GM10248 (cell line): ENCODE data around the gene LMOD2.

Experiments
- CTCF ChIA-PET: fragments of 300-600 bp; sonication (Branson Sonifier 250); formaldehyde crosslinking; extraction: SDS; loops from one replicate; lab custom pipeline; 2021; ENCODE audit warnings: antibody characterized with exemption; lab: Yijun Ruan, JAX
- POLR2A ChIA-PET: fragments of 350-650 bp; sonication (Branson Sonifier 250); formaldehyde crosslinking; extraction: SDS; loops from one replicate; lab custom pipeline; 2020; ENCODE audit warnings: antibody characterized with exemption; lab: Yijun Ruan, JAX
- DNase-seq: peaks from one replicate; pipeline ENCODE4 v3.0.0; 2012; ENCODE audit errors: extremely low spot score
- TF ChIP-seq, protein P1 (sequence below): IDR thresholded peaks from 2 replicates; pipeline ENCODE4 v1.5.1; 2012; ENCODE audit warnings: mild to moderate bottlenecking, low read depth; ENCODE audit errors: extremely low read depth, missing control alignments, control extremely low read depth

The LMOD2 gene

DNA sequence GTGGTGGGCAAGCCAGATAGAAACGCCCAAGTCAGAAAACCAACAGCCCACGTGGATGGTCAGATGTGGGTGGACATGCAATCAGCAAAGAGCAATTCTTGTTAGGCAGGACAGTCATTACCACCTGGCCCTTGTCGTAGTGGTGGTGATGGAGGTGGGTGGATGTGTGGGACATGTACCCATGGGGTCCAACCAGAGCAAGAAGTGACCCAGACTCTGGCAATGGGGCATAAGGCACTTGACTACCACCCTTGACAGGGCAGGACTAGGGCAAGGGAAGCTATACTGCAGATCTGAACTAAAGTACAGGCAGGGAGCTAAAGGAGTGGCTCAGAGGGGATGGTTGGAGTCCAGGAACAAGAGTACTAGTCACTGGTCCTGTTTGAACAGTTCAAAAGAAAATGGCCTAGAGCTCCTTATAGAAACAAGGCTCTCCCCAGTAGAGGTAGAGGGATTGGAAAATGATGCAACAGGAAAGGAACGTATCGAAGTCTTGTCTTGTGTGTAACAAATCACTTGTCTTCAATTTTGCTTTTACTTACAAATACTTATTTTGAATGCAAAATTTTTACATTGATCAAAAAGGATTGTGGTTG, 17.6 kb downstream of the LMOD2 start:
- no peak for DNase-seq
- ChIA-PET POLR2A (no interaction called here), CTCF (interaction anchor here (1.0 to 1.2 kb wide), 2 partner anchors 9 to 192 kb away, joined by 3 read pairs; no protein-coding TSS in a partner anchor)
- TF ChIP-seq, protein P1, sequence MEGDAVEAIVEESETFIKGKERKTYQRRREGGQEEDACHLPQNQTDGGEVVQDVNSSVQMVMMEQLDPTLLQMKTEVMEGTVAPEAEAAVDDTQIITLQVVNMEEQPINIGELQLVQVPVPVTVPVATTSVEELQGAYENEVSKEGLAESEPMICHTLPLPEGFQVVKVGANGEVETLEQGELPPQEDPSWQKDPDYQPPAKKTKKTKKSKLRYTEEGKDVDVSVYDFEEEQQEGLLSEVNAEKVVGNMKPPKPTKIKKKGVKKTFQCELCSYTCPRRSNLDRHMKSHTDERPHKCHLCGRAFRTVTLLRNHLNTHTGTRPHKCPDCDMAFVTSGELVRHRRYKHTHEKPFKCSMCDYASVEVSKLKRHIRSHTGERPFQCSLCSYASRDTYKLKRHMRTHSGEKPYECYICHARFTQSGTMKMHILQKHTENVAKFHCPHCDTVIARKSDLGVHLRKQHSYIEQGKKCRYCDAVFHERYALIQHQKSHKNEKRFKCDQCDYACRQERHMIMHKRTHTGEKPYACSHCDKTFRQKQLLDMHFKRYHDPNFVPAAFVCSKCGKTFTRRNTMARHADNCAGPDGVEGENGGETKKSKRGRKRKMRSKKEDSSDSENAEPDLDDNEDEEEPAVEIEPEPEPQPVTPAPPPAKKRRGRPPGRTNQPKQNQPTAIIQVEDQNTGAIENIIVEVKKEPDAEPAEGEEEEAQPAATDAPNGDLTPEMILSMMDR = no peak

DNA sequence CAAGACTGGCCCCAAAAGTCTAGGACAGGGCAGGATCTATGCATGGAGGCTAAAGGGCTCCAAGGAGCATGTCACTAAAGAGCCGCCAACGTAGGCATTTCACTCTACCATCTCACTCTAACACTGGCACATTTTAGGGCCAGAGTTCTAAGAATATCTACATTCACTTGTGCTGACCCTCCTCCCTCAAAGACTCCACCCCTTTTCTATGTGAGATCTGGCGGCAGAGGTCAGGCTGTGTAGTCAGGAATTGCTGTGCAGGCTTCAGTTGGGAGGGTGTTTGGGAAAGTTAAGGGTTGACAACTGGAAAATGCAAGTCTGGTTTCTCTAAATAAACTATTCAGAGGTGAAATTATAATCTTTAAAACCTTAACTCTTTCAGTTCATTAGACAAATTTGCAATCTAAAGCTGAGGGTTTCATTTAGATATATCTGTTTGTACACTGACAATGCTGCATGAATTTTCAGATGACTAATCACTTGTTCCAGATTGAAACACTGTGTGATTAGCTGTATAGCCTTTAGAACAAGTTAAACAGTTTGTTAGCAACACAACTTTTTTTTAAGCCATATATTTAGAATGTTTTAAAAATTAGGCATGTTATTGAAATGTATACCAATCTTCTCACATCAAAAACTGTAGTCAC, 18.2 kb downstream of the LMOD2 start:
- TF ChIP-seq, protein P1 = no peak
- DNase-seq = no peak
- ChIA-PET CTCF (interaction anchor here (1.2 to 1.4 kb wide), 2 partner anchors 191 to 199 kb away, joined by 3 read pairs; no protein-coding TSS in a partner anchor), POLR2A (no interaction called here)

DNA sequence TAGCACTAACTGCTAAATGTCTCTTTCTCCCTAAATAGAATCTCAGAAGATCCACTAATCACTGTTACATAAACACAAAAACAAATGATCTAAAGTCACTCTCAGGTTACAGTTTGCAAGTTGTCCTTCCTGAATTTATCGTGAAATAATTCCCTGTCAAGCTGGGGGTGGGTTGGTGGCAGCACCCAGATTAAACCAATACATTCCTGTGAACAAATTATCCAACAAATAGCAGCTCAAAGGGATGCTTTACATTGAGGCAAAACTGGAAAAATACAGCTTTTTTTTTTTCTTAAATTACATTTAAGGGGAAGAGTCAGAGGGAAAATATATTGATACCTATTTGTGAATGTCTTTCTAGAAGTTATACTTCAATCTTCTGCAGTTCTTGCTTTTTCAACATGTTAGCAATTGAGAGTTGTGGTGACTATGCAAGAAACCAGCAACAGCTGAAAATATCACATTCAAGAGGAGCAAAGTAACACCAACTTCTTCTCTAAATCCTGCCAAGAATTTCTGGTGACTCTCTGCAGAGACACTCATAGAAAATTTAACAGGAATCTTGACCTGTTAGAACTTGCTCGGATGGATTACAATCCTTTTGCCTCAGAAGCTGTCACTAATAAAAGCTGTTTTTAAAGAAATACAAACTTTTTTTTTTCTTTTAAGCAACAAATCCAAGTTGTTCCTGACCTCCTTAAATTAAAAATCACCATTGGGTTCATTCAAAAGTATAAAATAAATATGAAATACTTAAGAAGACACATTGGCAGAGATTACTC, 18.9 kb downstream of the LMOD2 start:
- POLR2A ChIA-PET = no interaction called here
- TF ChIP-seq, protein P1 = no peak
- no peak for DNase-seq
- CTCF ChIA-PET = interaction anchor here (0.9 to 1.4 kb wide), 3 partner anchors 50 to 198 kb away, joined by 3 read pairs; no protein-coding TSS in a partner anchor

DNA sequence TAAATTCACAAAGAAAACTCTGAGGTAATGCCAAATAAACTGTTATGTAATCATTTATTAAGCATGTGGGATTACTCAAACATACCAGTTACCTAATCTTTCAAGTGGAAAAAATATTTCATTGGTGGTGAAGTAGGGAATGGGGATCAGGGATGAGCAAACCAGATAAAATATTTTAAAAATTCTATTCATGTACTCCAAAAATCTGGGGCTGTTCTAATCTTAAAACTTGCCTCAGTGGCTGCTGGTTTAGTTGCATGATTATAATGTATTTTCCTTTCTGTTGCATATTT, 19.5 kb downstream of the LMOD2 start:
- ChIA-PET POLR2A (no interaction called here), CTCF (interaction anchor here (0.9 to 1.4 kb wide), 2 partner anchors 51 to 197 kb away, joined by 3 read pairs; no protein-coding TSS in a partner anchor)
- TF ChIP-seq, protein P1 = no peak
- DNase-seq = no peak

DNA sequence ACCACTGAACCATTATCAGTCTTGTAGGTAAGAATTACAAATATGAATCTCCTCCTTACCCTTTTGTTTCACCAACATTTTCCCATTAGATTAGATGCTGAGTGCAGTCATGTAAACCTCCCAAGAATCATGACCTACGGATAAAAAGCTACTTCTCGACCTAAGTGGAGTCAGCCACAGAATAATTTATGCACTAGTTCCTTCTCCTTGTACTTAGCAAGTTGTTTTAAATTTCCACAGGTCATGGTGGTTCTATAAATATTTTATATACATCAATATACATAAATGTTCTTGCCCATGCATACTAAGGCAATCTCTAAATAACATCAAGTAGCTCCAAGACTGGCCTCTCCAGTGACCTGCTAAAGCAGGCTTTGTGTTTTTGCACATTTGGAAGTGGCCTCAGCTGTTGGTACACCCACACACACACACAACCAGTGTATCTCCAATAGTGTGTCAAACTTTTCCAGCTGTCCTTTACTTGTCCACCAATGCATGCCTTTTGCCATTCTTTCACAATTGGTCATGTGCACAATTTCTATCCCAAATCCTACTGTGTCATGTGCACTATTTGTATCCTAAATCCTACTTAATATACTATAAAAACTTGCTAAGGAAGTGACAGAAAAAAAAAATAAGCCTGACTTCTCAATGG, 21.5 kb downstream of the LMOD2 start:
- TF ChIP-seq, protein P1 = no peak
- POLR2A ChIA-PET = no interaction called here
- CTCF ChIA-PET = interaction anchor here (0.7 to 1.7 kb wide), 3 partner anchors 8 to 195 kb away, joined by 3 to 6 read pairs (median 3); no protein-coding TSS in a partner anchor
- DNase-seq = no peak

DNA sequence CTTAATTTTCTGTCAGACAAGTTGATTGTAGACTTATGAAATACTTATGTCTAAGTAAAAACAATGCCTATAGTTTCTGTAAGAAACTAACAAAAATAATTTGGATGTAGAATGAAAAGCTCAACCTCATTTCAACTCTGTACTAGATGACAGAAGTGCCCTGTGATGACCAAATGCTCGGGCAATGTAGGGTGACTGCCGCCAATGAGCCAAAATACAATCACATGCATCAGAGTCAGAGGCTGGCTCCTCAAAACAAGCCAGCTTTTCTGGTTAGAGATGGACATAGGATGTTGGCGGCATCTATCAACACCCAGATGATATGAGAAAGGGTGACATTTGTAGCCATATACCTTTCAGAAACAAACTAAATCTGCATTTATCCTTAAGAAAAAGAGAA, 23.9 kb downstream of the LMOD2 start:
- POLR2A ChIA-PET = no interaction called here
- no peak for DNase-seq
- CTCF ChIA-PET = interaction anchor here (0.8 to 1.0 kb wide), 2 partner anchors 10 to 192 kb away, joined by 3 read pairs; no protein-coding TSS in a partner anchor
- TF ChIP-seq, protein P1 = no peak
